LHCN-M2 (cell line): ENCODE data around the gene VDR. TPM values are rescaled to one million over a fixed set of nuclear protein-coding genes. Genes with fewer than 3 reads are reported as not detected.

Source experiments
- DNase-seq: peaks from one replicate; pipeline ENCODE4 v3.0.0-alpha.2; 2012; ENCODE audit warnings: low read depth
- total RNA-seq: library from RNA; depleted of rRNA; stranded (reverse); fragments of >200 nt; gene quantifications from 2 replicates; pipeline ENCODE4 v1.2.3, GENCODE V29; 2014

The VDR gene
- total RNA-seq, 1 experiment from 2014 or later: 5.9 TPM

DNA sequence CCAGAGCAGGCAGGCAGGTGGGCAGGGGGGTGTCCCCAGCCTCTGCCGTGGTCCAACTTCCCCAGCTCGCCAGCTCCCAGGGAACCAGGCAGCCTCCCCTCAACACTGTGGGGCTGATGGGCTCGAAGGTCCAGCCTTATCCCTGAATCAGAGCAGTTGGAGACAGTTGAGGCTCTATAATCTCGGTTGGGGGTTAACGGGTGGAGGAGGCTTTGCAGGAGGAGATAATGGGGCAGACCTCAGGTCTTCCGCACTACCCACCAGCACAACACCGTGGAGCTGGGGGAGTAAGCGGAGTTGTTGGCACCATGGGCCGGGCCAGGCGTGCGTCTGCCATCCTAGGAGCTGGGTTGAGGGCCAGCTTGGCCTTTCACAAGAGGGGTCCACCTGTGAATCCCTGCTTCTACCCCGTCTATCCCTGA lies 71.2 kb downstream of the VDR start:
- no peak for DNase-seq

DNA sequence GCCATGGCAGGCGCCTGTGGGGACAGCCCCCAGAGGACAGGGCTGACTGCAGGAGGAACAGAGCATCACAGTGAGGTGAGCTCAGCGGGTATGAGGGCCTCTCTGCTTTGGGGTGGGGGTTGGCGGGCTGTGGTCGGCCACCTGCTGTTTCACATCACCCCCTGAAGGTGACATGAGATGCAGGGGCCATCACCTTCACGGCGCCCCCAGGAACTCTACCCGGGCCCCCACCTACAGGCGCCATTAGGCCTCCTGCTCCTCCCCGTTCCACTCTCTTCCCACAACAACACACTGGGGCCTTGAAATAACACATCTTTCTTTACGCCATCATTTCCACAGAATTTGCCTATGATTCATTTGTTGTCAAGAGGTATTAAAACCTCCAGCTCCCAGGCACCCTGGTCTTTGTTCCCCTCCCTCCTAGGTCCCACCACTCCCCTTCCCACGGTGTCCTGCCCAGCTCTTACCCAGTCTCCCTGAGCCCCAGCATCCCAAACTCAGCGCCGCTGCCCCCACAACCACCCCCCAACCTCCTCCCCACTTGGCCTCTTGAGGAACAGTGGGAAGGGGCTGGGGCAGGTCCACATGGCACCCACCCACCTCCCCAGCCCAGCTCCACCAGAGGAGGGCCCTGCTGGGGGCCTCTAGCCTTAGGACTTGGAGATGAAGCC lies 72.4 kb downstream of the VDR start:
- DNase-seq: no peak

DNA sequence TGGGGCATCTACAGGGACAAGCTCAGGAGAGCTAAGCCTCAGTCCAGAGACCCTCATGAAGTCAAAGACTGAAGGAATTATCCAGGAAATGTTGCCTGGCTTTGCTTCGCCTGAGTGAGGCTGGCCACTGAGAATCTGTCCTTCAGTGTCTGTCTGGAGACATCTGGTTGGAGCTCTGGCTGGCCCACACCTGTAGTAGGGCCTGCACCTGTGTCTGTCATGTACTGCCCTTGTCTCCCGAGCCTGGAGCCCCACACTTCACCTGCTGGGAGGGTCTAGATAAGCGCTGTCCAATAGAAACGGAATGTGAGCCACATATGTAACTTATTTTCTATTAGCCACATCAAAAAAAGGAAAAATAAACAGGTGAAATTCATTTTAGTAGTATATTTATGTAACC lies 75.2 kb downstream of the VDR start:
- no peak for DNase-seq

DNA sequence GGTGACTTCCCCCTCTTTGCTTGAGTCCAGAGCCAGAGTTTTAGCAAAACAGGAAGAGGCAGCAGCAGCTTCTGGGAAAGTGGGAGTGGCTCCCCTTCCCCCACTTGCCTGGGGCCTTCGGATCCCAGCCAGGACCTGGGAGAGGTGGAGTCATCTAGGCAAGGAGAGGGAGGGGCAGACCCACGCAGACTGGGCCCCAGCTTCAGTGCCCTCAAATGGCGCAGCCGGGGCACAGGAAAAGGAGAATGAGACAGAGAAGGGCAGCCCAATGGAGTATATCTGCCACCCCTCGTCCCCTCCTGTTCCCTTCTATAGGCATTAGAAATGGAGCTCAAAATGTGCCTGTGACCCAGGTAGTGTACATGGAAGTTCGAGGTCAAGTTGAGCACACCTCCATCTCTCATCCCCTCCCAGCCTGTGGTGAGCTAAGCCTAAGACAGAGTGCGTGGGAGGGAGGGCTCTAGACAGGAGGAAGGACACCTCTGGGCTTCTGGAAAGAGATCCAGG lies 75.8 kb downstream of the VDR start:
- peak; percentile 47 for DNase-seq

DNA sequence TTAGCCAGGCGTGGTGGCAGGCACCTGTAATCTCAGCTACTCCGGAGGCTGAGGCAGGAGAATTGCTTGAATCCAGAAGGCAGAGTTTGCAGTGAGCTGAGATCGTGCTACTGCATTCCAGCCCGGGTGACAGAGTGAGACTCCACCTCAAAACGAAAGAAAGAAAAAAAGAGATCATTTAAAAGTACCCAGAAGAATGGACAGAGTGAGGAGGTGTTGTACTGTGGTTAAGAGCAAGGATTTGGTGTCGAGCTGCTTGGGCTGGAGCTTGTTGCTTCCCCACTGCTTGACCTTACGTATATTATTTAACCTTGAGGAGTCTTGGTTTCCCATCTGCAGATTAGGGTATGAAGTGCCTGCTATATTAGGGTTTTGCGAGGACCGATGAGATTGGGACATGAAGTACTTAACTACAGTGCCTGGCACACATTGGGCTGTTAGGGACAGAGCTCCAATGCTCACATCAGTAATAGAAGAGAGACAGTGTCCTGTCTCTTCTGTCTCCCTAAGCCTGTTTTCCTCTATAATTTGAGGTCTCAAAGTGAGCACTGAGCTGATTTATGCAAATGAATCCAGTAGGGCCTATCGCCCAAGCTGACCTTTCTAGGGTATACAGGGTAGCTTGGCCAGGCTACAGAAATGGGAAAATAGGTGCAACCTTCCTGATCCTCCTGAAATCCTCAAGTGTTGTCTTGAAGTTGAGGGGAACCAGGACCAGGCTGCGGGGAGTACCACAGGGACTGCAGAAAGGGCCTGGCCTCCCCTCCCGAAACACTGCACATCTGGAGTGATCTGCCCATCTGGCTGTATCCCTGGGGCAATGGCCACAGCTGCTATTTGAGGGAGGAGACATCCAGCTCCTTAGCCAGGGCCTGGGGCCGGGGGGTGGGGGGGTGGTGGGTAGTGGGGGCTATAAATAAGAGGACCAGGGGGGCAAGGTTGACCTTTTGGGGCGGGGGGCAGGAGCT lies 76.5 kb downstream of the VDR start:
- DNase-seq: no peak

DNA sequence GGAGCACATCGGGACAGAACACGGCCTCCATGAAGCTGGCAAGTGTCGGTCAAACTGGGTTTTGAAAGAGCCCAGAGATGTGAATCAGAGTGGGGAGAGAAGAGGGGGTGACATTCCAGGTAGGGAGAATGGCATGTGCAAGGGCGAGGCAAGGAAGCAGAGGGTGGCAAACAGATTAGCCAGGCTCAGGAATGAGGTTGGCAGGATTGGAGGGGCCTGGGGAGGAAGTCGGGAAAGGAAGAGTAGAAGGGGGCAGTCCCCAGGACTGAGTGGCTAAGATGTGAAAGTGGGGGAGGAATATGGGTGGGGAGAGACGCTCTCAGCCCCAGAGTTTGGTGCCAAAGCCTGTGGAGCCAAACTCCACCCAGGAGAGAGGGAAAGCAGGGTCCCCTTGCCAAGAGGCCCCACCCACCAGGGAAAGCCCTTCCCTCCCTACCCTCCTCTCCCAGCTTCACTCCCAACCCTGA lies 79.6 kb downstream of the VDR start:
- DNase-seq: no peak

DNA sequence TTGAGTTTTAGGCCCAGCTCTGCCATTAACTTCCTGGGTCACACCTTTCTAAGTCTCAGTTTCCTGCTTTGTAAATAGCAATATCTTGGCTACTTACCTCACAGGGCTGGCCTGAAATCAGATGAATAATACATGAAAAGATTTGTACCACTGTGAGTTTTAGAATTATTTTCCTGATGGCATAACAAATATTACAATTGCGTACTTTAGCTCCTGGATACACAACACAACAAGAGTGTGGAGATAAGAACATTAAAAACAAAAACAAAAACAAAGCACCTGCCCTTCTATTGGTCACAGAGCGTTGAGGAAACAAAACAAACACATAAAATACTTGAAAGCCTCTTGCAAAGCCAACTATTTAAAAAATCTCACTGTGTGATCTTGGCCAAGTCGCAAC lies 80.2 kb downstream of the VDR start:
- no peak for DNase-seq

DNA sequence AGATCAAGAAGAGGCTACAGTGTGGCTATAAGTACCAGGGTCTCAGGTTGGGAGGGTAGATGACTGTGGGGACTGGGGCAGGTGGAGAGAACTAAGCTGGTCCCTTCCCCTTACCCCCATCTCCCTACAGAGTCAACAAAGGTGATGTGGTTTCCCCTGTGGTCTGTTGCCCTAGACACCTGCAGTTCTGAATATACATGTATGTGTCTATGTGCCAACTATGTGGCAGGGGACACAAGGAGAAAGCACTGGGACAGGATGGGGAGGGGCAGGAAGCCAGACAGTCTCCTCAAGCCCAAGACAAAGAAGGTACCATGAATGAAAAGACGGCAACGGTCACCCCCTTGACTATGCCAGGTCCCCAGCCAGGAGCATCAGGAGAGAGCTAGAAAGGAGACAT lies 80.6 kb downstream of the VDR start:
- DNase-seq: no peak

DNA sequence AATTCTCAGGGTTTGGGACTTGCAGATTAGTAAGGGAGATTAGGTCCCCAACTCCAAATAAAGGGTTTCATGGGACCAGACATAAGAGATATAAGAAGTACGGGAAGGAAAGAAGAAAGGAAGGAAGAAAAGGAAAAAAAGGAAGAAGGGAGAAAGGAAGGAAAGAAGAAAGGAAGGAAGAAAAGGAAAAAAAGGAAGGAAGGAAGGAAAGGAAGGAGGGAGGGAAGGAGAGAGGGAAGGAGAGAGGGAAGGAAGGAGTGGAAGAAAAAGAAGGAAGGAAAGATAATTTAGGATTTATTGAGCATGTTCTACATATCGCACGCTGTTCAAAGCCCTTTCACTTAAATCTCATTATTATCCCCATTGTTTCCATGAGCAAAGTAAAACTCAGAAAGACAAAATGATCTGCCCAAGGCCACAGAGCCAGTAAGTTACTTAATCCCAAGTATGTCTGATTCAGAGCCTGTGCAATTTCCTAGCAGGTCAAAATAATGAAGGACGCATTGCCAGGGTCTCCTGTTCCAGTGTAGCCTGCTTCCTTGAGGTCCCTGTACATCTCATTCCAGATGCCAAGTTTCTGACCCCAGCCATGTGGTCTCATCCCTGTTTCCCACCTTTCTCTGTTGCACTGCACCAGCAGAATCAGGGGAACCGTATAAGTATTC lies 81.2 kb downstream of the VDR start:
- DNase-seq: no peak

DNA sequence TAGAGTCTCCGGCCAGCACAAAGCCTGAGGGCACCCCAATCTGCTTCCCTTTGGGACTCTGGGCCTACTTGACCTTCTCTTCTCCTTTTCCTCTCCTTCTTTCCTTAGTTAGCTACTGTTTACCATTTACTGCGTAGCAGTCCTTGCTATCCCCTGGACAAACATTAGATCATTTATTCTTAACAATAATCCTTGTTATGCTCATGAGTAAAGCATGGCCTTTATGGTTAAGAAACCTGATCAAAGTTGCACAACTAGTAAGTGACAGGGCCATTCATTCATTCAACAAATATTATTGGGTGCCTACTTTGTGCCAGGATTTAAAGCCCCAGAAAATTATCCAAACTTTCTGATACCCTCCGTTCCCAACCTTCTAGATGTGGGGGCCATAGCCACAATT lies 81.9 kb downstream of the VDR start:
- no peak for DNase-seq

DNA sequence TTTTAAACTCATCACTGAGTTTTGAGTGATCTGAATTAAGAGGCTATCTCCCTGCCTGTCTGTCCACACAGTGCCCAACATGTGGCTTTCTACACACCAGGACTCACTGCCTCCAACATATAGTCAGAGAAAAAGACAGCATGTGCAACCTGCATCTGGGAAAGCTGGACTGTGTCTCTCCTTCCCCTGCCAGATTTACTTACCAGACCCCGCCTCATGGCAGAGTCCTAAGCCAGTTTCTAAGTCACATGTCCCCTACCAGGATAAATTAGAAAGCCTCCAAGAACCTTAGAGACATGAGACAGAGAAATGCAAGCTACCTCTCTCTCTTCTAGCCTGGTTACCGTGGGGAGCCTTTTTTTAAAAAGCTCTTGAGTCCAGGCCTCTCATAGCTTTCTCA lies 82.4 kb downstream of the VDR start:
- DNase-seq: no peak

DNA sequence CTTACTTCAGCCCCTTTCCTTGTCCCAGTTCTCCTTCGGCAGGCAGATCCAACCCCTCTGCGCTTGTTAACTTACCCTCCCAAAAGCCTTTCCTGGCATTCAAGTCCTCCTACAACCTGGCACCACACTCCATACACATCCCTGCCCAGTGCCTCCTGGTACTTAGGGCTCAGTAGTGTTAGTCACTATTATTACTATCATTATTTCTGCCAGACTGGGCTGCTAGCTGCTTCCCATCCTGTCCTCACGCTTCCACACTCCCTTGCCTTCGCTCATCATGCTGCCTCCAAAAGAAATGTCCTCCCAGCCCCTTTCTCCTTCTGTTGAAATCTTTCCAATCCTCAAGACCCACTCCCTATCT lies 83.5 kb downstream of the VDR start:
- DNase-seq: peak; percentile 44

DNA sequence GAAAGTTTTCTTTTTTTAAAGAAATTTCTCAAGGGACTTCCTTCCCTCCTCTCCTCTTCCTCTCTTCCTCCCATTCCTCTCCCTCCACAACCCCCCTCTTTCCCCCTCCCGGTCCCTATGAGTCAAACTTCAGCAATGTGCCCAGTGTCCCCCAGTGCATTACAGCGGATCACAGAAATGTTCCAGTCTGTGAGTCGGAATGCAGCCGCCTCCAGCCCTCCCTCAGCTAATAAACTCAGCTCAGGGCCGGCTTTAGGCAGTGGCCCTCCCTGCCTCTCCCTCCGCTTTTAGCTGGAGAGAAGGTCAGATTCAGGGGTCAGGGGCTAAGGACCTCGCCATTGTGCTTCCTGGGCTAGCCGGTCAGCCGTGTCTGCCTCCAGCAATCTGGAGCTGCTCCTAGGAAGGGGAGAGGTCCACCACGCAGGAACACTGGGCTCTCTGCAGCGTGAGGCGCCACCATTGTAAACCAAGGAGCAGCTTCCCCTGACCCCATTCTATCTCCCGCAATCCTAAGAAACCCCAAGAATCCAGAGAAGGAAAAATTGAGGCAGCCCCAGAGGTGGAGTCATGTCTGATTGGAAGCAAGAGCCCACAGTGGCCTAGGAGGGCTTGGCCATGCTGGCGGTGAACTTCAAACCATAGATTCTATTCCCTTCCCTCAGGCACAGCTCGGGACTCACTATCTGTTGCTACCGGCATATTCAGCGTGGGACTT lies 84.0 kb downstream of the VDR start:
- peak; percentile 99 for DNase-seq

DNA sequence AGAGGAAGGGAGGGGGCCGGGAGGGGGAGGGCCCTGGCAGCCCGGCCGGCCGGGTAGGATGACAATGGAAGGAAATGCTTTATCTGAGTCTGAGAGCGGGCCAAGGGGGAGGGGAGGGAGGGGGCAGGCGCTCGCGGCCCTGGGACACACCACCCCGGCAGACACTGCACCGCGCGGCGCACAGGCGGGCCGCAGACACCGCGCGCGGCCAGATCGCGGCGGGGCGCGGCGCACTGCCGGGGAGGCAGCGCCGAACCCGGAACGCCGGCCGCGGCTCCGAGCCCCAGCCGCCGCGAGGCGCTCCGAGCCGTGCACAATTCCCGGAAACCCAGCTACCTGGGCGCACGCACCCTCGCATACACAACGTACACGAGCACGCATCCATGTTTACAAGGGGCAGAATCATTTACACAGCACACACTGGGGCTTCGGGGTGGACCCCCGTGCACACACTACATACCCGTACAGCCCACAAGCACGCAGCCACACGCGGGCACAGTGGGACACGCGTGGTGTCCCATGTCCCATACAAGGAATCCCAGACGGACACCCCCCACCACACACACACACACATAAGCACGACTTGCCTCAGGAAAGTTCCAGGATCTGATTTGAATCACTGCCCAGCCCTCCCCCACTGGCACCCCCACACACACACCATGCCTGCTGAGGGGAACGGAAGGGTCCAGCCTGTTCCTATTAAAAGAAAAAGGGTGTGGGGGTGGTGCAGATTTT lies 84.7 kb downstream of the VDR start, which contains the start of gene HDAC7:
TSS of gene HDAC7 (minus strand) at position 8 of the 735 bp plus-strand sequence. CDS start 118 bp downstream, outside the sequence.
- DNase-seq: peak; percentile 81

DNA sequence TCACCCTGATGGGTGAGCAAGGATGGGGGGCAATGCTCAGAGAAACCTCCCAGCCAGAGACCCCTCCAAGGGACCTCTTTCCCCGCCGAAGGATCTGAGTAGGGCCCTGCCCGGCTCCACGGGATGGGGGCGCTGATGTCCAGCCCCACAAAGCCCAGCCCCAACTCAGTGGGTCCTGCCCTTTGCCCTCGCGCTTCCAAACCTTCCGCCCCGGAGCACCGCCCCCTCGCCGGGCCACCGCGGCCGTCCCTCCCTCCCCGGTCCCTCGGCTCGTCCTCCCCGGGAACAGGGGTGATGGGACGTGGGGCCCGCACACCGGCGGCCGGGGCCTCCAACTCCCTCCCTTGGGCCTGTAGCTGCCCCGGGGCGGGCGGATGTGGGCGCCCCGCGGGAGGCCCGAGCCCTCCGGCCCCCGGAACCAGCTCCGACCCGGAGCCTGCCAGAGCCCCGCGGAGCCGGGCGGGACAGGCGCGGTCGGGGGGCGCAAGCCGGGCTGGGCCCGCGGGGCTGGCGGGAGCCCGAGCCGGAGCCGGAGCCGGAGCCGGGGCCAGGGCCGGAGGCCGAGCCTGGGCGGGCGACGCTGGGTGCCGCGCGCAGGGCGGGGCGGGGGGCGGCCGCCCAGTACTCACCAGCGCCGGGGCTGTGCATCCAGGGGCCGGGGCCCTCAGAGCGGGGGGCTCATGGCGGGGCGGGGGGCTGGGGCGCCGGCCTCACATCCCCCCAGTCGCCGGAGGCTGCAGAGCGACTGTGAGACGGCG lies 85.5 kb downstream of the VDR start:
- peak; percentile 58 for DNase-seq

DNA sequence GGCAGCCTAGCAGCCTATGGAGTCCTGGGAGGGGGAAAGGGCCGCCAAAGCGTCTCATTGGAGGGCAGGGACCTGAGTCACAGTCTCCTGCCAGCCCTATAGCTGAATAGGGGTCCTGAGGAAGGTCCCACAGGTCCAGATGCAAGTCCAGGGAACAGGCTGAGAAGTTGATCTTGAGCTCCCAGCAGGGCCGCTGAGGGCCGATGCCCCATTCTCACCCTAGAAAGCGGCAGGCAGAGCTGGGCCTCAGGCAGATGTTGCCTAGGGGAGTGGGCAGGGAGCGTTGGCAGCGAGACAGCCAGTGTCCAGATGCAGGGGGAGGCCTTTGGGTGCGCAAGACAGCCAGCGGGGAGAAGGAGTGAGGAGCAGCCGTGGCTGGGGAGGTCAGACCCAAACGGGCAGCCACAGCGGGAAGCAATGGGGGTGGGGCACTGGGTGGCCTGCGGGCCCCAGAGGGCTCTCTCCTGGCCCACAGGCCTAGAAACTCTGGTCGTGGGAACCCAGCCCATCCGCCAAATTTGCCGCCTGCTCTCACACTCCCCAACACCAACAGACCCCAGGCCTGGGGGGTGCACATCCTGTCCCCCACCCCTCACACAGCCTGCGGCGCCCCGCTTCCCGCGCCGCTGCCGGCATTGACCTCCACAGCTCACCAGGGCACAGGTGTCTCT lies 86.2 kb downstream of the VDR start:
- peak; percentile 45 for DNase-seq

DNA sequence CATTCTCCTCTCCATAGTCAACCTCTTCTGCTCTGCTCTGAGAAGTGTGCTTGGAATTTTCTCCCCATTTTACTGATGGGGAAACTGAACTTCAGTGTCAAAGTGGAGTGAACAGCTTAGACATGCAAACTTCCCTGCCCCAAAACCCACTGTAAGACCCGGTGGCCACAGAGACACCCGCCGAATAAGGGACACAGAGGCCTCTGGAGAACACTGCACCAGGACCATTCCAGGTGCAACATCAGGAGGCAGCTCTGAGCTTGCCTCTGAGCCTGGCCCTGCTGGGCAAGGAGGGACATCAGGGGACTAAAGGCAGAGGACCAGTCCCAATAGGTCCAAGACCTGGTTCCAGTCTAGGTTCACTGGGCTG lies 86.8 kb downstream of the VDR start:
- no peak for DNase-seq

DNA sequence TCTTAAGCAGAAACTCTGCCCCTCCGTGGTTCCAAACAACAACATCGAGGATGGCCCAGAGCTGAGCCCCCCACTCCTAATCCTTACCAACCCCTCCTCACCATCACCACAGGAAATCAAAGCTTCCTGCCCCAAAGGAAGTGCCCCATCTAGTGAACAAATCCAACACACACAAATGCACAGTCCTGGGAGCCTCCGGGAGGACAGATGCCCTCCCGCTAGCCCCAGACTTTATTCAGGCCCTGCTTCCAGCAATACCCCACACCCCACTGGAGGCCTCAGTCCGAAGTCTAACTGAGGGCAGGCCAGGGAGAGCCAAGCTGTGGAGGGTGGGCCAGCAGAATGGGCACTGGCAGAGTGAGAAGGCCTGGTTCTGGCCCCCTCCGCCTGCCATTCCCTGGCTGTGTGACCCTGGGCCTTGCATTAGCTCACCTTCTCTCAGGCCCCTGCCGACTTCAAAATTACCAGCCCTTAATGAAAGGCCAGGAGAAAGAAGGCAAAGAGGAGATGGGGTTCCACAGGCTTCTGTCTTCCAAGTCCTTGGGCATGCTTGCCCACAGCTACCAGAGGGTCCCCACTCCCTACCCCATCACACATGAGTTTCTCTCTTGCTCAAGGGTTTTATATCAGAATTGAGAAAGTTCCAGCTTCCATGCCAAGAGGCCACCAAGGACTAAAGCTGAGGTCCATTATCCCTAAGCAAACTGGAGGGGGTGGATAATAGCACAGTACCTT lies 87.4 kb downstream of the VDR start:
- DNase-seq: no peak
